Measurements from ENCODE around the gene SCD5. TPM values are rescaled to one million over a fixed set of nuclear protein-coding genes. Genes with fewer than 3 reads are reported as not detected.

The SCD5 gene
- total and polyA plus RNA-seq, 2 donors (not counting 1 experiment from before 2014, with no cell fraction given) = 0.03 TPM; not detected in 1

- Histone ChIP-seq H3K4me3 (ENCODE audit: control extremely low read depth in 1 of 5, extremely low read depth in 1 of 5, insufficient read depth in 1 of 5, low read depth in 2 of 5, low read length in 4 of 5) (no peak overlapping the region), H3K79me2 (ENCODE audit: control insufficient read depth, insufficient read depth, low read length) (no peaks in the 10 kb centered on the region), H3K4me1 (ENCODE audit: control insufficient read depth in 2 of 2, insufficient read depth in 2 of 2, low read length in 2 of 2) (no peaks in the 10 kb centered on the region), H2AFZ (ENCODE audit: insufficient read depth, low read depth, low read length, poor library complexity, severe bottlenecking) (no peak overlapping the region), H3K9me3 (ENCODE audit: control extremely low read depth in 1 of 3, control insufficient read depth in 2 of 3, insufficient read depth in 1 of 3, low read length in 2 of 3) (peaks cover 0 to 3% (median 2%) of the 10 kb centered on the region in 3 donors), H3K27ac (ENCODE audit: low read length in 2 of 2) (no peak overlapping the region), H4K20me1 (ENCODE audit: control insufficient read depth, insufficient read depth, low read length, poor library complexity, severe bottlenecking) (no peaks in the 10 kb centered on the region), H3K9ac (ENCODE audit: low read length) (no peak overlapping the region), H3K36me3 (replicated peaks in 1 of 2; ENCODE audit: control extremely low read depth in 1 of 2, control insufficient read depth in 1 of 2, extremely low read depth in 1 of 2, insufficient read depth in 2 of 2, low read length in 1 of 2) (no peaks in the 10 kb centered on the region), H3K27me3 (replicated peaks in 1 of 4; ENCODE audit: control extremely low read depth in 1 of 4, control insufficient read depth in 3 of 4, insufficient read depth in 4 of 4, low read length in 3 of 4) (peaks cover 0 to 6% (median 0%) of the 10 kb centered on the region in 4 experiments), H3K4me2 (replicated peaks; ENCODE audit: low read depth, low read length, poor library complexity, severe bottlenecking) (no peak overlapping the region)
- Mint-ChIP-seq H3K27me3 (peaks cover 12% of the 10 kb centered on the region), H3K27ac (no peak overlapping the region), H3K9me3 (ENCODE audit: insufficient read depth) (peaks cover 3% of the 10 kb centered on the region), H3K4me1 (no peaks in the 10 kb centered on the region), H3K4me3 (no peak overlapping the region)
- POLR2A ChIA-PET = no interaction called here
- ATAC-seq (ENCODE audit: low read depth) (no peak), DNase-seq (no peak)
- intact Hi-C loops (cut with micrococcal nuclease) = no loop called here
- CTCF ChIA-PET = no interaction called here
- no peak for TF ChIP-seq CTCF (IDR thresholded peaks at IDR 0.05)
- WGBS (ENCODE audit: insufficient coverage) = 90% methylated on average over 2 of the region's 3 CpGs
Measured at GRCh38 chr4:82770607-82771006, 28.0 kb downstream of the SCD5 start.

- ChIA-PET POLR2A (no interaction called here), CTCF (no interaction called here)
- H3K27me3 ChIP-seq (replicated peaks in 1 of 4; ENCODE audit: control extremely low read depth in 1 of 4, control insufficient read depth in 3 of 4, insufficient read depth in 4 of 4, low read length in 3 of 4) = no peaks in the 10 kb centered on the region
- H3K9ac ChIP-seq (ENCODE audit: low read length) = no peak overlapping the region
- H3K4me1 Mint-ChIP-seq = no peaks in the 10 kb centered on the region
- no peaks in the 10 kb centered on the region for H4K20me1 ChIP-seq (ENCODE audit: control insufficient read depth, insufficient read depth, low read length, poor library complexity, severe bottlenecking)
- peaks cover 8% of the 10 kb centered on the region for H3K27me3 Mint-ChIP-seq
- DNase-seq (no peak), ATAC-seq (ENCODE audit: low read depth) (no peak)
- no peak overlapping the region for H3K4me3 Mint-ChIP-seq
- H3K4me3 ChIP-seq (ENCODE audit: control extremely low read depth in 1 of 5, extremely low read depth in 1 of 5, insufficient read depth in 1 of 5, low read depth in 2 of 5, low read length in 4 of 5) = no peak overlapping the region
- no peak overlapping the region for H2AFZ ChIP-seq (ENCODE audit: insufficient read depth, low read depth, low read length, poor library complexity, severe bottlenecking)
- peaks cover 3% of the 10 kb centered on the region for H3K9me3 Mint-ChIP-seq (ENCODE audit: insufficient read depth)
- no peak overlapping the region for H3K27ac ChIP-seq (ENCODE audit: low read length in 2 of 2)
- no peak overlapping the region for H3K4me2 ChIP-seq (replicated peaks; ENCODE audit: low read depth, low read length, poor library complexity, severe bottlenecking)
- H3K27ac Mint-ChIP-seq = no peak overlapping the region
- no peaks in the 10 kb centered on the region for H3K4me1 ChIP-seq (ENCODE audit: control insufficient read depth in 2 of 2, insufficient read depth in 2 of 2, low read length in 2 of 2)
- no peaks in the 10 kb centered on the region for H3K79me2 ChIP-seq (ENCODE audit: control insufficient read depth, insufficient read depth, low read length)
- intact Hi-C loops (cut with micrococcal nuclease) = no loop called here
- peaks cover 0 to 11% (median 8%) of the 10 kb centered on the region in 3 donors for H3K9me3 ChIP-seq (ENCODE audit: control extremely low read depth in 1 of 3, control insufficient read depth in 2 of 3, insufficient read depth in 1 of 3, low read length in 2 of 3)
- no peaks in the 10 kb centered on the region for H3K36me3 ChIP-seq (replicated peaks in 1 of 2; ENCODE audit: control extremely low read depth in 1 of 2, control insufficient read depth in 1 of 2, extremely low read depth in 1 of 2, insufficient read depth in 2 of 2, low read length in 1 of 2)
- TF ChIP-seq EZH2 (IDR thresholded peaks at IDR 0.05; ENCODE audit: borderline replicate concordance, insufficient read depth, low read depth, low read length, poor library complexity, severe bottlenecking) = no peak
Measured at GRCh38 chr4:82765134-82765533, 33.5 kb downstream of the SCD5 start.

Measured in B cell (primary cell).